ENCODE results near the gene TMEM61.

TMEM61 gene

DNA sequence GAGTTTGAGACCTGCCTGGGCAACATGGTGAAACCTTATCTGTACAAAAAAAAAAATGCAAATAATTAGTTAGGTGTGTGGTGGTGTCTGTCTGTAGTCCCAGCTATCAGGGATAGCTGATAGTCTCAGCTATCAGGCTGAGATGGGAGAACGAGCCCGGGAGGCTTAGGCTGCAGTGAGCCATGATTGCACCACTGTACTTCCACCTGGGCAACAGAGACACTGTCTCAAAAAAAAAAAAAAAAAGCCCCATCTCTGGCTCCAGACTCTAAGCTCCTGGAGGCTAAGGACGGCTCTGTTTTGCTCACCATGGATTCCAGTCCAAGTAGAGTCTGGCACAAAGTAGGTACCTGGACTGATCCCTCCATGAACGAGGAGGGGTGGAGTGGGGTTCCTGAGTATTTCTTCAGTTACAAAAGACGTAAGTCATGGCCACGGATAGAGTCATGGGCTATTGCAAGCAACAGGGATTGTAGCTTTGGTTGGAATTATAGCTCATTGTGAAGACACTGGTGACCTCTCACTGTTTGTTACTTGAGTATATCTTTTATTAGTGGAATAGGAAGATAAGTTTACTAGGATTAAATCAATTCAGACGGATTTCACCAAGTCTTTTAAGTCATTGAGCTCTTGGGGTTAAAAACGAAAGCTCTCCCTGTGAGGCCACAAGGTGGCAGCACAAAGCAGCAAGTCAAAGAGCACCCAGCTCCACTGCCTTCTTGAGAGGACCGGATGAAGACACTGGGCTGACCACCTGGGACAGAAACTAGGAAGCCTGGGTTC, 35.6 kb upstream of the TMEM61 start:
- no peak for DNase-seq (ENCODE audit: low read depth, low spot score)
- H3K9me3 ChIP-seq (ENCODE audit: low read depth, low read length) = no peaks in the 10 kb centered on the region
- no peak overlapping the region for H3K27ac ChIP-seq
- no peak overlapping the region for H3K9ac ChIP-seq (ENCODE audit: insufficient read length)
- no peak for TF ChIP-seq FOXP2 (optimal IDR thresholded peaks at IDR 0.05; ENCODE audit: control extremely low read depth, extremely low read length, insufficient read depth)
- no peak for TF ChIP-seq EZH2 (IDR thresholded peaks at IDR 0.05)
- TF ChIP-seq POLR2AphosphoS5 (IDR thresholded peaks at IDR 0.05; ENCODE audit: borderline replicate concordance, low read depth, low read length) = no peak
- H3K4me3 ChIP-seq = no peak overlapping the region
- H3K36me3 ChIP-seq (ENCODE audit: insufficient read depth, low read length) = no peaks in the 10 kb centered on the region

DNA sequence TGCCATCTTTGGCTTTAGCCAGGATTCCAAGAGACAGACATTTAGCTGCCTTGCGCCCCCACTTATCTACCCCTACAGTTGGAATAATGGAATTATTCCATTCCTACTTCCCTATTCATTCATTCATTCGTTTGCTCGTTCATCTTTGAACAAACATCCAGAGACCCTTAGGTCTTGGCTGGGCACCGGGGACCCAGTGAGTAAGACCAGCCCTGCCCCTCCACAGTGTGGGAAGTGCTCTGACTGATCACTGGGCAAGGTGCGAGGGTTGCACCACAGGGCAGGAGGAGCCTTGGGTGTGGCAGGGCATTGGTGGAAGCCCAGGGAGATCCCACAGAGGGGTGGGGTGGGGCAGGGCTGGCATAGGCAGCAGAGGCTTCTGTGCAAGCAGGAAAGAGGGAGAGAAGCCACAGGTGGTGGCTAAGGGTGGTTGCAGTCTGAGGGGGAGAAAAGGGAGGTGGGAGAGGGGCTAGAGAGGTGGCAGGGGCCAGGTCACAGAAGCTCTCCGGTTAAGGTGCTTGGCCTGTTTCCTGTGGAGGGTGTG, 35.0 kb upstream of the TMEM61 start:
- Histone ChIP-seq H3K9me3 (ENCODE audit: low read depth, low read length) (no peaks in the 10 kb centered on the region), H3K36me3 (ENCODE audit: insufficient read depth, low read length) (no peaks in the 10 kb centered on the region), H3K4me3 (no peak overlapping the region), H3K27ac (no peak overlapping the region), H3K9ac (ENCODE audit: insufficient read length) (no peak overlapping the region)
- DNase-seq (ENCODE audit: low read depth, low spot score) = no peak
- no peak for TF ChIP-seq EZH2 (IDR thresholded peaks at IDR 0.05)
- no peak for TF ChIP-seq FOXP2 (optimal IDR thresholded peaks at IDR 0.05; ENCODE audit: control extremely low read depth, extremely low read length, insufficient read depth)
- no peak for TF ChIP-seq POLR2AphosphoS5 (IDR thresholded peaks at IDR 0.05; ENCODE audit: borderline replicate concordance, low read depth, low read length)

DNA sequence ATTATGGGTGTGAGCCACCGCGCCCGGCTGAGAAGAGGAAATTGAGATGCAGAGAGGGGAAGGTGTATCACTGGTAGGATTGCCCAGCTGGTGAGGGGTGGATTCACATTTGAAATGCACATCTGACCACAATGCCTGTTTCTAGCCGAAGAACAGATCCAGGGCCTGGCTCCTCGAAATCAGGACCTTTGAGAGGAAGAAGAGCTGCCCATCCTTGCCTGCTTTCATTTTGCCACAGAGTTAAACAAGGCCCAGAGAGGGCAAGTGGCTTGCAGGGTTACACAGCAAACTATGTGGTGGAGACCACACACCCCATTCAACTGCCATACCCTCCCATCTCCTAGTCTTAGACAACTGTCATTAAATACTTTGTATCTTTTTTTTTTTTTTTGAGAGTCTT, 32.9 kb upstream of the TMEM61 start:
- TF ChIP-seq EZH2 (IDR thresholded peaks at IDR 0.05) (no peak), FOXP2 (optimal IDR thresholded peaks at IDR 0.05; ENCODE audit: control extremely low read depth, extremely low read length, insufficient read depth) (no peak), POLR2AphosphoS5 (IDR thresholded peaks at IDR 0.05; ENCODE audit: borderline replicate concordance, low read depth, low read length) (no peak)
- H3K4me3 ChIP-seq = no peak overlapping the region
- H3K36me3 ChIP-seq (ENCODE audit: insufficient read depth, low read length) = no peaks in the 10 kb centered on the region
- no peak overlapping the region for H3K9ac ChIP-seq (ENCODE audit: insufficient read length)
- no peak for DNase-seq (ENCODE audit: low read depth, low spot score)
- no peak overlapping the region for H3K27ac ChIP-seq
- H3K9me3 ChIP-seq (ENCODE audit: low read depth, low read length) = no peaks in the 10 kb centered on the region

DNA sequence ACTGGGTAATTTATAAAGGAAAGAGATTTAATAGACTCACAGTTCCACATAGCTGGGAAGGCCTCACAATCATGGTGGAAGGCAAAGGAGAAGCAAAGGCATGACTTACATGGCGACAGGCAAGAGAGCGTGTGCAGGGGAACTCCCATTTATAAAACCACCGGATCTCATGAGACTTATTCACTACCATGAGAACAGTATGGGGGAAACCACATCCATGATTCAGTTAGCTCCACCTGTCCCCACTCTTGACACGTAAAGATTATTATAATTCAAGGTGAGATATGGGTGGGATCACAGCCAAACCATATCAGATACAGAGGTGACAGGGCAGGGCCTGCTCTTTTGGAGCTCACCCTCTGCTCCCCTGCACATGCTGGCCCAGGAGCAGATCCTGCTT, 31.4 kb upstream of the TMEM61 start:
- H3K9me3 ChIP-seq (ENCODE audit: low read depth, low read length) = no peaks in the 10 kb centered on the region
- no peak for DNase-seq (ENCODE audit: low read depth, low spot score)
- no peak overlapping the region for H3K4me3 ChIP-seq
- TF ChIP-seq POLR2AphosphoS5 (IDR thresholded peaks at IDR 0.05; ENCODE audit: borderline replicate concordance, low read depth, low read length) = no peak
- no peak for TF ChIP-seq EZH2 (IDR thresholded peaks at IDR 0.05)
- TF ChIP-seq FOXP2 (optimal IDR thresholded peaks at IDR 0.05; ENCODE audit: control extremely low read depth, extremely low read length, insufficient read depth) = no peak
- no peak overlapping the region for H3K9ac ChIP-seq (ENCODE audit: insufficient read length)
- no peaks in the 10 kb centered on the region for H3K36me3 ChIP-seq (ENCODE audit: insufficient read depth, low read length)
- H3K27ac ChIP-seq = no peak overlapping the region

DNA sequence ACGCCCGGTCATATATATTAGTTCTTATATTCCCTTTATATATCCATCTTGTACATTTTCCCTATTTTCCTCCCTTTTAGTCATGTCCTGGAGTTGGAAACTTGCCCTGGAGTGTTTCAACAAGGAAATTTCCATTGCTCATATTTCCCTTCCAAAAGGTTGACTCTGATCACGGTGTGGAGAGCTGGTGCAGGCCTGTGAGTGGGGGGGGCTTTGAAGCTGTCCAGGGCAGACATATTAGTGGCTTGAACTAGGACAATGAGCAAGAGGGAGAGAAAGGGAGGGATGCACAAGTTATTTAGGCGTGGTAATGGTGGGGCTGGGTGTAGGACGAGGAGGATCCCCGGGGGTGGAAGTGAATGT, 30.4 kb upstream of the TMEM61 start:
- DNase-seq (ENCODE audit: low read depth, low spot score) = no peak
- Histone ChIP-seq H3K27ac (no peak overlapping the region), H3K9me3 (ENCODE audit: low read depth, low read length) (no peaks in the 10 kb centered on the region), H3K9ac (ENCODE audit: insufficient read length) (no peak overlapping the region), H3K36me3 (ENCODE audit: insufficient read depth, low read length) (no peaks in the 10 kb centered on the region), H3K4me3 (no peak overlapping the region)
- TF ChIP-seq FOXP2 (optimal IDR thresholded peaks at IDR 0.05; ENCODE audit: control extremely low read depth, extremely low read length, insufficient read depth) (no peak), EZH2 (IDR thresholded peaks at IDR 0.05) (no peak), POLR2AphosphoS5 (IDR thresholded peaks at IDR 0.05; ENCODE audit: borderline replicate concordance, low read depth, low read length) (no peak)

DNA sequence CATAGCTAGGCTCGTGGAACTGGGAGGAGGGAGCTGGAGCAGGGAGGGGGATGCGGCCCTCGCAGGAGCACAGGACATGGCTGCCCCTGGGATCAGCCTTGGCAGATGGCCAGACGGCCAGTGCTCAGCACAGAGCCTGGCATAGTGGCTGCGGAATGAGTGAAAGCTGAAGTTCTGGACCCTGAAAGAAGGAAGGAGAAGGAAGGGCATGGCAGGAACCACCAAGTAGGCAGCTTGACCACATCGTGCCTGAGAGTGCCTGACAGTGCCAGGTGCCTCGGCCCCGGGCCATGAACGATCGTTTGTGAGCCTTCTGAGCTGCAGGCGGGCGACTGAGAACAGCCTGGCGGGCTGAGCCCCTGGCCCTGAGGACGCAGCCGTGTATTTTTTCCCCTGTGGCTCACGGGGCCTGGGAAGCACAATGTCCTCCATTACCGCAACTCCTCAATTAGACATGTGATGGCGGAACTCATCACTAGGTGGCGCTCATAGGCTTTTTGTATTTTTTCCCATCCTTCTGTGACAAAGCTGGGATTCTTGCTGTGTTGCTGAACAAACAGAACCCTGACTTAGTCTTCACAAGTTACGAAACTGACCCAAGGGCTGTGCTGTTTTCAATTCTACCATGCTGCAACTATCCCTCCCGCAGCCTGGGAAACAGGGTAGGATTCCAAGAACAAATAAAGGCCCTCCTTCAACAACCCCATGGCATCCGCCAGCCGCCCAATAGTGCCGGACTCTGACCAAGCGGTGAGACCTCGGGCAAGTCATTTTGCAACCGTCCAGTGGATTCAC, 29.9 kb upstream of the TMEM61 start:
- H3K9ac ChIP-seq (ENCODE audit: insufficient read length) = no peak overlapping the region
- H3K4me3 ChIP-seq = no peak overlapping the region
- no peaks in the 10 kb centered on the region for H3K9me3 ChIP-seq (ENCODE audit: low read depth, low read length)
- no peak overlapping the region for H3K27ac ChIP-seq
- DNase-seq (ENCODE audit: low read depth, low spot score) = peak; percentile 53
- H3K36me3 ChIP-seq (ENCODE audit: insufficient read depth, low read length) = no peaks in the 10 kb centered on the region
- TF ChIP-seq EZH2 (IDR thresholded peaks at IDR 0.05) = no peak
- no peak for TF ChIP-seq POLR2AphosphoS5 (IDR thresholded peaks at IDR 0.05; ENCODE audit: borderline replicate concordance, low read depth, low read length)
- TF ChIP-seq FOXP2 (optimal IDR thresholded peaks at IDR 0.05; ENCODE audit: control extremely low read depth, extremely low read length, insufficient read depth) = no peak

DNA sequence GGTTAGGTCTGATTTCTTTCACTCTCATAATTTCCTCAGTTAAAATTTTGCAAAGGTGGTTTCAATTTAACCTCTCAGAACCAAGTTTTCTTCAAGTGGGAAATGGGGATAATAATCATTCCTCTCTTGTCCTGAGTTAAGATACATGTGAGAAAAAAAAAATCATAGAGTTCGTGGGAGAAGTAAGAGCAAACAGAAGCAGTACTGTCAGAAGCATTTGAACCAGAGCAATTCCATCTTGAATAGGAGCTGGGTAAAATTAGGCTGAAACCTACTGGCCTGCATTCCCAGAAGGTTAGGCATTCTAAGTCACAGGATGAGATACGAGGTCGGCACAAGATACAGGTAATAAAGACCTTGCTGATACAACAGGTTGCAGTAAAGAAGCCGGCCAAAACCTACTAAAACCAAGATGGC, 28.6 kb upstream of the TMEM61 start:
- no peak for TF ChIP-seq FOXP2 (optimal IDR thresholded peaks at IDR 0.05; ENCODE audit: control extremely low read depth, extremely low read length, insufficient read depth)
- TF ChIP-seq POLR2AphosphoS5 (IDR thresholded peaks at IDR 0.05; ENCODE audit: borderline replicate concordance, low read depth, low read length) = no peak
- TF ChIP-seq EZH2 (IDR thresholded peaks at IDR 0.05) = no peak
- H3K9ac ChIP-seq (ENCODE audit: insufficient read length) = no peak overlapping the region
- DNase-seq (ENCODE audit: low read depth, low spot score) = no peak
- no peak overlapping the region for H3K27ac ChIP-seq
- no peaks in the 10 kb centered on the region for H3K9me3 ChIP-seq (ENCODE audit: low read depth, low read length)
- H3K36me3 ChIP-seq (ENCODE audit: insufficient read depth, low read length) = no peaks in the 10 kb centered on the region
- H3K4me3 ChIP-seq = no peak overlapping the region

DNA sequence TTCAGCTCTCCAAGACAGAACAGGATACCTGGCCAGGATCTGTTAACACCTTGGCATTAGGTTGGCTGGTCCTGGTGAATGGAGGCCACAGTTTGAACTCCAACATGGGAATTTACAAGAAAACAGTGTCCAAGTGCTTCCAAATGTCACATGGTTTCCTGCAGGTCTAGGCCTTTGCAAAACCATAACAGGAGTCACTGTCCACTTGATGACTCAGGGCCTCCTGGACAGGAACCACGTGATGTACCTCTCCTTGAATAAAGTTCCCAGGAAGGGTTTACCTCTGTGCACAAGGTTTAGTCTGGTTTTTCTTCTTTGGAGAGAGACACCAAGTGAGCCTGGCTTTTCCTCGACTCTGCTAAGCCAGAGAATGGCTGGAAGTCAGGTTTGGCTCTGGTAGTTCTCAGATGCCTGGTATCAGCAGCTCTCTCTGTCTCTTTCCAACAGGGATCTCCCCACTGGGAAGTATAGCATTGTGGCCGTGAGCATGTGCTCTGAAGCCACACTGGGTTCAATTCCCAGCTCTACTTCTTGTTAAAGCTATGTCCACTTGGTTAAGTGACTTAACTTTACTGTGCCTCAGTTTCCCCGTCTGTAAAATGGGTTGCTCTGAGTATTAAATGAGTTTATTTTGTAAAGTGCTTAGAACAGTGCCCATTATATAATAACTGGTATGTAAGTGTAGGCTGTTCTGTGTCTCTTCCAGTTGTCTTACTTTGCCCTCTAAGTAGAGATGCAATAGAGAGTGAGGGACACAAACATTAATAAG, 27.3 kb upstream of the TMEM61 start:
- no peak for DNase-seq (ENCODE audit: low read depth, low spot score)
- no peak overlapping the region for H3K9ac ChIP-seq (ENCODE audit: insufficient read length)
- TF ChIP-seq EZH2 (IDR thresholded peaks at IDR 0.05) (no peak), FOXP2 (optimal IDR thresholded peaks at IDR 0.05; ENCODE audit: control extremely low read depth, extremely low read length, insufficient read depth) (no peak), POLR2AphosphoS5 (IDR thresholded peaks at IDR 0.05; ENCODE audit: borderline replicate concordance, low read depth, low read length) (no peak)
- H3K36me3 ChIP-seq (ENCODE audit: insufficient read depth, low read length) = no peaks in the 10 kb centered on the region
- no peak overlapping the region for H3K4me3 ChIP-seq
- no peak overlapping the region for H3K27ac ChIP-seq
- no peaks in the 10 kb centered on the region for H3K9me3 ChIP-seq (ENCODE audit: low read depth, low read length)
